Testis (tissue), 3 donors: ENCODE measurements around the gene MYBPHL. TPM values are rescaled to one million over a fixed set of nuclear protein-coding genes. Genes with fewer than 3 reads are reported as not detected.

Experiments
- DNase-seq: peaks from one replicate; pipeline ENCODE4 v3.0.0-alpha.2; 2019
- H3K27ac ChIP-seq, 2 donors: fragments of 200-600 bp; sonication (generic); one replicate each; pipeline ENCODE4 v1.5.1; 2019
- H3K27me3 ChIP-seq: fragments of 200-600 bp; sonication (generic); one replicate; pipeline ENCODE4 v1.5.1; 2019
- H3K36me3 ChIP-seq: fragments of 200-600 bp; sonication (generic); one replicate; pipeline ENCODE4 v1.5.1; 2017; ENCODE audit warnings: low read depth; ENCODE audit errors: missing control alignments
- H3K4me1 ChIP-seq: fragments of 200-600 bp; sonication (generic); one replicate; pipeline ENCODE4 v1.5.1; 2019
- H3K4me3 ChIP-seq, 2 donors: fragments of 200-600 bp; sonication (generic); one replicate each; pipeline ENCODE4 v1.5.1; 2017 to 2019
- H3K9me3 ChIP-seq: fragments of 200-600 bp; sonication (generic); one replicate; pipeline ENCODE4 v1.5.1; 2017
- POLR2A ChIP-seq: fragments of 450-650 bp; IDR thresholded peaks from one replicate; pipeline ENCODE4 v1.6.1; 2017; ENCODE audit warnings: antibody characterized with exemption, mild to moderate bottlenecking, moderate library complexity
- WGBS, 2 donors: methylation state at CpG; one replicate each; pipeline ENCODE4 v1.1.5; 2018; 5-methylcytosine and 5-hydroxymethylcytosine counted together
- intact Hi-C: fragments of 100-400 bp; cut with DNase I; formaldehyde crosslinking; loops from one replicate; pipeline ENCODE4 v1.15.1; 2023; ENCODE audit warnings: low total_unique reads
- polyA plus RNA-seq: library from polyadenylated mRNA; stranded (reverse); fragments of 350-450 nt; fragmentation: Illumina TruSeq; extraction: RNeasy Lipid Tissue Mini Kit (QIAGEN cat#74804); gene quantifications from one replicate; pipeline ENCODE4 v1.2.3, GENCODE V29; 2014; ENCODE audit warnings: low read depth, low replicate concordance; ENCODE audit not compliant: insufficient read depth
- total RNA-seq, 2 donors: library from RNA; depleted of rRNA; stranded (reverse); fragments of >200 nt; gene quantifications; one replicate each; pipeline ENCODE4 v1.2.3, GENCODE V29; 2016
- TF ChIP-seq, protein P1 (sequence below), 3 experiments: fragments of 450-650 bp in 2 of 3; fragments of 200-600 bp in 1 of 3; sonication (generic) in 1 of 3; IDR thresholded peaks; one replicate each; pipeline ENCODE4 v1.5.1; 2016 to 2019; ENCODE audit warnings: antibody characterized with exemption in 3 of 3, mild to moderate bottlenecking in 2 of 3, moderate library complexity in 1 of 3

Gene MYBPHL
- total and polyA plus RNA-seq, 3 donors from 2014 or later: 0.99 to 1.5 TPM; not detected in 1

DNA sequence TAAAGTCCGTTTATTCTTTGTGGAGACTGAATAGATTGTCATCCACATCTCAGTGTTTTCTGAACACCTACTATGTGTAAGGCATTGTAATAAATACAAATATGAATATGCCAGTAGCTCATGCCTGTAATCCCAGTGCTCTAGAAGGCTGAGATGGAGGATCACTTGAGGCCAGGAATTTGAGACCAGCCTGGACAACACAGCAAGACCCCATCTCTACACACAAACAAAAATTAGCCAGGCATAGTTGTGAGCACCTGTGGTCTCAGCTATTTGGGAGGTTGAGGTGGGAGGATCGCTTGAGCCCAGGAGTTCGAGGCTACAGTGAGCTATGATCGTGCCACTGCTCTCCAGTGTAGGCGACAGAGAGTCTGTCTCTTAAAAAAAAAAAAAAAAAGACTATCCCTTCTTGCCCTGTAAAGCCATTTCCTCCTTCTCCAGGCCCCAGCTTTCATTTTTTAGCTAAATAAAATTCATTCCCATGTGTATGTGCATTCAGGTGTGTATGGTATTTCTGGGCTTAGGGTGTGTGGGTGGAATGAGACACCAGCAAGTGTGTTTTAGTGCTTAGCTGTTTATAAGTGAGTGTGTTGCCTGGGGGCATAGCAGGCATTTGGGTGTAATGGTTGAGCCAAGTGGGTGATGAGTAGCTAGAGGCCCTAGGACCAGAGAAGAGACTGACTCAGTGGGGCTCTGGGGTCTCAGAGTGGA lies 49.7 kb downstream of the MYBPHL start:
- no peak for DNase-seq
- Histone ChIP-seq H3K4me3 (no peak overlapping the region), H3K9me3 (no peaks in the 10 kb centered on the region), H3K4me1 (peaks cover 43% of the 10 kb centered on the region), H3K27ac (no peak overlapping the region), H3K27me3 (no peaks in the 10 kb centered on the region), H3K36me3 (no peaks in the 10 kb centered on the region)
- WGBS, 2 donors: 92 to 98% methylated on average over 5 of the region's 5 CpGs
- intact Hi-C loops: no loop called here
- no peak for TF ChIP-seq POLR2A
- TF ChIP-seq, protein P1, sequence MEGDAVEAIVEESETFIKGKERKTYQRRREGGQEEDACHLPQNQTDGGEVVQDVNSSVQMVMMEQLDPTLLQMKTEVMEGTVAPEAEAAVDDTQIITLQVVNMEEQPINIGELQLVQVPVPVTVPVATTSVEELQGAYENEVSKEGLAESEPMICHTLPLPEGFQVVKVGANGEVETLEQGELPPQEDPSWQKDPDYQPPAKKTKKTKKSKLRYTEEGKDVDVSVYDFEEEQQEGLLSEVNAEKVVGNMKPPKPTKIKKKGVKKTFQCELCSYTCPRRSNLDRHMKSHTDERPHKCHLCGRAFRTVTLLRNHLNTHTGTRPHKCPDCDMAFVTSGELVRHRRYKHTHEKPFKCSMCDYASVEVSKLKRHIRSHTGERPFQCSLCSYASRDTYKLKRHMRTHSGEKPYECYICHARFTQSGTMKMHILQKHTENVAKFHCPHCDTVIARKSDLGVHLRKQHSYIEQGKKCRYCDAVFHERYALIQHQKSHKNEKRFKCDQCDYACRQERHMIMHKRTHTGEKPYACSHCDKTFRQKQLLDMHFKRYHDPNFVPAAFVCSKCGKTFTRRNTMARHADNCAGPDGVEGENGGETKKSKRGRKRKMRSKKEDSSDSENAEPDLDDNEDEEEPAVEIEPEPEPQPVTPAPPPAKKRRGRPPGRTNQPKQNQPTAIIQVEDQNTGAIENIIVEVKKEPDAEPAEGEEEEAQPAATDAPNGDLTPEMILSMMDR (IDR thresholded peaks at IDR 0.05): no peak

DNA sequence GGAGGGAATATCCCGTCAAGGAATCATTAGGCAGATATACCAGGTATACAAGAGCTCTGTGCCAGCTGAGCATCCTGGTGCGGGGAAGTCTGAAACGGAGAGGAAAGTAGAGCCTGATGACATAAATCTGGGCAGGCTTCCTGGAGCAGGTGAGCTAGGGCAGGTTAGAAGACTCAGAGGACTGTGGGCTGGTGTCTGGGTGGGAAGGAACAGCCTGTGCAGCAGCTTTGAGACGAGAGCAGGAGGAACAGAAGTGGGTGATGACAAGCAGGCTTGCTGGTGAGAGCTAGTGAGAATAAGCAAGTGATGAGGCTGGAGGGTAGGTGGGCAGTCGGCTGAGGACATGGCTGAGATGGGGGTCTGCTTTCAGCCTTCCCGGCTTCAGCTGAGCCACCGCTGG lies 50.7 kb downstream of the MYBPHL start:
- no peak for TF ChIP-seq POLR2A
- TF ChIP-seq, protein P1 (IDR thresholded peaks at IDR 0.05): no peak
- Histone ChIP-seq H3K27ac (peak overlapping the region in 1 of 2 donors; percentile 69), H3K9me3 (no peaks in the 10 kb centered on the region), H3K36me3 (no peaks in the 10 kb centered on the region), H3K27me3 (no peaks in the 10 kb centered on the region), H3K4me3 (no peak overlapping the region), H3K4me1 (peaks cover 43% of the 10 kb centered on the region)
- intact Hi-C loops: no loop called here
- DNase-seq: no peak
- WGBS, 2 donors: 81 to 85% methylated on average over 7 of the region's 7 CpGs

DNA sequence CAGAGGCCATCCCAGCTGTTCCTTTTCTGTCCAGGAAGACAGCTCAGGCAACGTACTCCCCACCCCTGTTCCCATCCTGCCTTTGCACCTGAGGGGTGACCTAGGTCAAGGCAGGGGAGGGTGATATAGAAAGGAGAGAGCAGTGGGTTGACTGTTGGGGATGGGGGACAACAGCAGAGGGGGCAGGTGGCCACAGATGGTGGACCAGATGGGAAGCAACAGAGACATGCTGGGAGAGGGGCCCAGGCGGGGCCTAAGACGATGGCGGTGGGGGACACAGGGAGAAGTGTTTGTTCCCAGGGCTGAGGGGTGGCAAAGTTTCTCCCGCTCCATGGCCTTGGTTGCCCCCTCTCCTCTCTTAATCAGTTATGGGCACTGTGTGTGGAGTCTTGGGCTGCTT lies 51.1 kb downstream of the MYBPHL start:
- WGBS, 2 donors: 73 to 86% methylated on average over 4 to 5 of the region's 5 CpGs
- TF ChIP-seq POLR2A: no peak
- TF ChIP-seq, protein P1 (IDR thresholded peaks at IDR 0.05): no peak
- H3K27me3 ChIP-seq: no peaks in the 10 kb centered on the region
- DNase-seq: no peak
- intact Hi-C loops: no loop called here
- H3K4me3 ChIP-seq: no peak overlapping the region
- no peaks in the 10 kb centered on the region for H3K9me3 ChIP-seq
- no peaks in the 10 kb centered on the region for H3K36me3 ChIP-seq
- H3K27ac ChIP-seq: peak overlapping the region in 1 of 2 donors; percentile 69
- peaks cover 43% of the 10 kb centered on the region for H3K4me1 ChIP-seq

DNA sequence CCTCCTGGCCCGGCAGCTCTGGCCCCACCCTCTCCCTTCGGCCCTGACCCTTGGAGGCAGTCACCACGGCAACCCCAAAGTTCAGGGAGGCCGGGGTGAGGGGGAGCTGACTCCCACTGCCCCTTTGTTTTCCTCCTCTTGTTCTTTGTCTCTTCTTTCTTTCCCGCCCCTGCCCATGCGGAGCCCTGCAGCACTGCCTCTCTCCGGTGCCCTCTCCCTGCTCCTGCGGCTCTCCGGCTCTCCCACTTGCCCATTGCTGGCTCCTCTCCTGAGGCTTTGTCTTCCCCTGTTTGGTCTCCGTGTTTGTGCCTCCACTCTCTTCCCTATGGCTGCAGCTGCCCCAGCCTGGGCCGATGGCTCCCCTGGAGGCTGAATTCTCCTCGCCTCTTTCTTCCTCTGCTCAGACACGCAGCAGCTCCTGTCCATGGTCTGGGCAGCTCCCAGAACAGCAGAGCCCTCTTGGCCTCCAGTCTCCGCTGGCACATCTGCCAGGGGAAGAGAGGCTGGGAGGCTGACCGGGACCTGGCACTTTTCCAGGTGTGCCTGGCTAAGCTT lies 51.6 kb downstream of the MYBPHL start:
- H3K36me3 ChIP-seq: no peaks in the 10 kb centered on the region
- H3K4me3 ChIP-seq: no peak overlapping the region
- intact Hi-C loops: no loop called here
- WGBS, 2 donors: 41 to 55% methylated on average over 15 of the region's 15 CpGs
- H3K9me3 ChIP-seq: no peaks in the 10 kb centered on the region
- TF ChIP-seq, protein P1 (IDR thresholded peaks at IDR 0.05): no peak
- no peak for TF ChIP-seq POLR2A
- peaks cover 45% of the 10 kb centered on the region for H3K4me1 ChIP-seq
- no peak for DNase-seq
- H3K27me3 ChIP-seq: no peaks in the 10 kb centered on the region
- peak overlapping the region; percentile 69 to 78 for H3K27ac ChIP-seq
